DND-41 (cell line): ENCODE results near the gene CYB5A.

Experiments
- EZH2 ChIP-seq: IDR thresholded peaks from 3 replicates; pipeline ENCODE4 v1.6.1; 2012; ENCODE audit warnings: borderline replicate concordance, low read depth, mild to moderate bottlenecking, moderate library complexity, low read length, inconsistent platforms; ENCODE audit not compliant: severe bottlenecking
- TF ChIP-seq, protein P1 (sequence below): IDR thresholded peaks from 2 replicates; pipeline ENCODE4 v1.5.1; 2012; ENCODE audit warnings: borderline replicate concordance, low read length, moderate library complexity, mild to moderate bottlenecking; ENCODE audit not compliant: poor library complexity, severe bottlenecking; ENCODE audit errors: extremely low read depth

DNA sequence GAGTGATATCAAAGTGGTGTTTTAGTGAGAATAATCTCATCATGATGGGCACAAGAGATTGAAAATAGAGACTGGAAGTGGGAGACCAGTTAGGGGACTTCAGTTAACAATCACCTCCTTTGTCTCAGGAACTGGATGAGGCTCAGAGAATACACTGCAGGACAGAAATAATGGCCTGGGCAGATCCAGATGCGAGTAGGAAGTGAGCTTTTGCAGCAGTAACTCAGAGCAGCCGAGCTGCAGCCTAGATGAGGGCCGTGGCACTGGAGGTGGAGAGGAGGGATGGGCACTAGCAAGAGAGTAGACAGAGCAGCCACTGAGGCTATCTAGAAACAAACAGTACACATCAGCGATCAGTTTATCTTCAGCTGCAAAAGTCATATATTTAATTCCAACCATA is 48.6 kb downstream of the CYB5A start:
- TF ChIP-seq EZH2: no peak
- TF ChIP-seq, protein P1, sequence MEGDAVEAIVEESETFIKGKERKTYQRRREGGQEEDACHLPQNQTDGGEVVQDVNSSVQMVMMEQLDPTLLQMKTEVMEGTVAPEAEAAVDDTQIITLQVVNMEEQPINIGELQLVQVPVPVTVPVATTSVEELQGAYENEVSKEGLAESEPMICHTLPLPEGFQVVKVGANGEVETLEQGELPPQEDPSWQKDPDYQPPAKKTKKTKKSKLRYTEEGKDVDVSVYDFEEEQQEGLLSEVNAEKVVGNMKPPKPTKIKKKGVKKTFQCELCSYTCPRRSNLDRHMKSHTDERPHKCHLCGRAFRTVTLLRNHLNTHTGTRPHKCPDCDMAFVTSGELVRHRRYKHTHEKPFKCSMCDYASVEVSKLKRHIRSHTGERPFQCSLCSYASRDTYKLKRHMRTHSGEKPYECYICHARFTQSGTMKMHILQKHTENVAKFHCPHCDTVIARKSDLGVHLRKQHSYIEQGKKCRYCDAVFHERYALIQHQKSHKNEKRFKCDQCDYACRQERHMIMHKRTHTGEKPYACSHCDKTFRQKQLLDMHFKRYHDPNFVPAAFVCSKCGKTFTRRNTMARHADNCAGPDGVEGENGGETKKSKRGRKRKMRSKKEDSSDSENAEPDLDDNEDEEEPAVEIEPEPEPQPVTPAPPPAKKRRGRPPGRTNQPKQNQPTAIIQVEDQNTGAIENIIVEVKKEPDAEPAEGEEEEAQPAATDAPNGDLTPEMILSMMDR: no peak
